Skeletal muscle cell (primary cell): Measurements from ENCODE around the gene BSPRY.

Source experiments
- DNase-seq: peaks from one replicate; pipeline ENCODE4 v3.0.0-alpha.2; 2010; ENCODE audit warnings: low read depth
- H3K4me3 ChIP-seq: 2 replicates; pipeline ENCODE4 v1.5.1; 2011; ENCODE audit warnings: low read depth, mild to moderate bottlenecking, control low read depth, low read length, moderate library complexity

The BSPRY gene

DNA sequence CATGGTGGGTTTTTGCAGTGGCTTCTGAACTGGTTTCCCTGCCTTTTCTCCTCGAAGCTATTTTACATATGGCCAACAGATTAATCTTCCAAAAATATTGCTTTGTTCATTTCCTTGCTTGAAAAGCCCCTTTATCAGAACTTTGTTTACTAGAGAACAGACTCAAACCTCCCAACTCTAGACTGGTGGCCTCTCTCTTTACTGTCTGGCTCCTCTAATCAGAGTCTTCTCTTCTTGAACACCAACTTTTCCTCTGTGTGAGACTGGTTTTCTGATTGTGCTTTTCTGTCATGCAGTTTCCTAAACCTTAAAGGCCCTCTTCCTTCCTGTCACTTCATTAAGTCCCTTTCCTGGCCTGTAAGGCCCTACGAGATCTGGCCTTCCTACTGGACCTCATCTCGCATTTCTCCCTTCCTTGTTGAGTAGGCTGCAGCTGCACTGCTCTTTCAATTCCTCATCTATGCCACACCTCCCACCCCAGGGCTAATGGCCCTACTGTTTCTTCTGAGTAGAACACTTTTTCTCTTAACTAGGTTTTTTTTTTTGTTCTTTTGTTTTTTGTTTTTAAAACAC lies 66.9 kb downstream of the BSPRY start:
- no peak overlapping the region for H3K4me3 ChIP-seq
- DNase-seq: no peak

DNA sequence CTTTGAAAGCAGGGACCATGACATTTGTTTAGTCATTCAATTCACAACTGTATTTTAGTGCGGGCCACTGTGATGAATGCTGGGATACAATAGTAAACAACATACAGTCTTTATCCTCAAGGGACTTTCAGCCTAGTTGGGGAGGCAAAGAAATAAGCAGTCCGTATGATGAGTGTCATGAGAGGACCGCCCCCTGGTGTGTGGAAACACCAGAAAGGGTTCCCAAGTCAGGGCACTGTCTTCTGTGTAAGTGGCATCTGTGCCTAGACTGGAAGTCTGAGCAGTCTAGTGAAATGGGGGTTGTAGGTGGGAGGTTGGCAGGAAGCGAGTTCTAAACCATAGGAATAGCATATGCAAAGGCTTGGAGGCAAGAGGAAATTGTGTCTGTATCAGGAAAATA lies 68.0 kb downstream of the BSPRY start:
- DNase-seq: no peak
- H3K4me3 ChIP-seq: no peak overlapping the region
